Measurements from ENCODE around the gene EPHB4. TPM values are rescaled to one million over a fixed set of nuclear protein-coding genes. Genes with fewer than 3 reads are reported as not detected.

EPHB4 gene
- total RNA-seq = 144 TPM

- TF ChIP-seq, protein P1, sequence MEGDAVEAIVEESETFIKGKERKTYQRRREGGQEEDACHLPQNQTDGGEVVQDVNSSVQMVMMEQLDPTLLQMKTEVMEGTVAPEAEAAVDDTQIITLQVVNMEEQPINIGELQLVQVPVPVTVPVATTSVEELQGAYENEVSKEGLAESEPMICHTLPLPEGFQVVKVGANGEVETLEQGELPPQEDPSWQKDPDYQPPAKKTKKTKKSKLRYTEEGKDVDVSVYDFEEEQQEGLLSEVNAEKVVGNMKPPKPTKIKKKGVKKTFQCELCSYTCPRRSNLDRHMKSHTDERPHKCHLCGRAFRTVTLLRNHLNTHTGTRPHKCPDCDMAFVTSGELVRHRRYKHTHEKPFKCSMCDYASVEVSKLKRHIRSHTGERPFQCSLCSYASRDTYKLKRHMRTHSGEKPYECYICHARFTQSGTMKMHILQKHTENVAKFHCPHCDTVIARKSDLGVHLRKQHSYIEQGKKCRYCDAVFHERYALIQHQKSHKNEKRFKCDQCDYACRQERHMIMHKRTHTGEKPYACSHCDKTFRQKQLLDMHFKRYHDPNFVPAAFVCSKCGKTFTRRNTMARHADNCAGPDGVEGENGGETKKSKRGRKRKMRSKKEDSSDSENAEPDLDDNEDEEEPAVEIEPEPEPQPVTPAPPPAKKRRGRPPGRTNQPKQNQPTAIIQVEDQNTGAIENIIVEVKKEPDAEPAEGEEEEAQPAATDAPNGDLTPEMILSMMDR (IDR thresholded peaks at IDR 0.05) = no peak
- peak within 1 kb of the TSS; percentile 71 to 78 for H3K4me3 ChIP-seq
- no peaks in the 10 kb centered on the region for H3K9me3 ChIP-seq
- peaks cover 0 to 4% of the 10 kb centered on the region in 2 donors for H3K36me3 ChIP-seq
- intact Hi-C loops (cut with DNase I) = no loop called here
- H3K27me3 ChIP-seq = peaks cover 5% of the 10 kb centered on the region
- peaks cover 0 to 3% of the 10 kb centered on the region in 2 donors for H3K4me1 ChIP-seq
- H3K27ac ChIP-seq = no peak within 1 kb of the TSS
- DNase-seq (ENCODE audit: low spot score in 2 of 2) = no peak
These were observed at the start of gene EPHB4 for GRCh38 chr7:100827330-100828226. EPHB4 (minus strand) TSS chr7:100827523; CDS start chr7:100827030, 493 bp downstream.

- TF ChIP-seq, protein P1 (IDR thresholded peaks at IDR 0.05) = no peak
- Histone ChIP-seq H3K27ac (peak overlapping the region; percentile 88 to 98), H3K27me3 (no peaks in the 10 kb centered on the region), H3K9me3 (no peaks in the 10 kb centered on the region), H3K4me1 (peaks cover 13 to 33% of the 10 kb centered on the region in 2 donors), H3K4me3 (peak overlapping the region; percentile 91 to 98), H3K36me3 (peaks cover 33 to 53% of the 10 kb centered on the region in 2 donors)
- intact Hi-C loops (cut with DNase I) = loop anchor here (1.0 kb wide), 1 partner anchor 14 kb away; the partner anchor contains the start of gene UFSP1
- DNase-seq (ENCODE audit: low spot score in 2 of 2) = no peak
These were observed 48.0 kb upstream of the EPHB4 start for GRCh38 chr7:100875356-100875751.

DNA sequence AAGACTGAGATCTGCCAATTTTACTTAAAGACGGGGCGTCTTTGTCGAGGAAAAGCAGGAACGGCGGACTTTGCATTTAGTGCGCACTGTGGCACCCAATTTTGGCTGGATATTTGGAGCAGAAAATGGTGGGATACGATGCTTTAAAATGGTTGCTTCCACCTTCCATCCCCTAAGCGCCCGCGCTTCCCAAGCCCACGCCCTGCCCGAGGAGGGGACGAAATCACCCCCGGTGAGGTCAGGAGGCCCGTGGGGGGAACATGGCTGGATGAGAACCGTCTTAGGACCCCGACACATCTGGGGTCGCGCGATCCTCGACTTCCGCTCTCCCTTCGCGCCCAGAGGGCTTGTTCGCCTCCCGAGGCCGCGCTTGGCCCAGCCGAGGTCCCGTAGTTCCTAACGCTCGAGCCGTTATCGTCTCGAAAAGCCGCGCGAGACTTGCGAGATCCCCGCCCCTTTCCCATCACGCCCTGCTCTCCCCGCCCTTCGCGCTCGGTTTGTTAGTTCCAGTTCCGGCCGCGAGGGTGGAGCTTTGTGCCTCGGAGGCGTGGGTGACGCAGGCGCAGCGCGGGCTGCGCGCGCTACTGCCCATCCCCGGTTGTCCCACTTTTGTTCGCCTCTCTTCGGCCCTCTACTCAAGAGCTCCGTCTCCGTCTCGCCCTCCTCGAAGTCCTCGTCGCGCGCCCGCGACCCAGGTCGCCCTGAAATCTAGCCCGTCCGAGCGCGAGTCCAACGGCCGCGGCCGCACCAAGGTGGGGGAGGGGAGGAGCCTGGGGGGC is 47.4 kb upstream of the EPHB4 start, which contains the start of gene SRRT:
Gene SRRT, plus strand, starts transcription at position 527 of the 779 bp plus-strand sequence. CDS start 488 bp downstream, outside the sequence.
- intact Hi-C loops (cut with DNase I) = loop anchor here (1.0 kb wide), 1 partner anchor 15 kb away; the partner anchor contains the start of gene UFSP1
- H3K4me1 ChIP-seq = peaks cover 13 to 33% of the 10 kb centered on the region in 2 donors

GRCh38 chr7:100874300-100874576 is 46.9 kb upstream of the EPHB4 start:
- Histone ChIP-seq H3K4me1 (peaks cover 13 to 33% of the 10 kb centered on the region in 2 donors), H3K4me3 (peak overlapping the region; percentile 91 to 98), H3K27ac (peak overlapping the region; percentile 88 to 98), H3K9me3 (no peaks in the 10 kb centered on the region), H3K36me3 (peaks cover 35 to 48% of the 10 kb centered on the region in 2 donors), H3K27me3 (no peaks in the 10 kb centered on the region)
- intact Hi-C loops (cut with DNase I) = no loop called here
- DNase-seq (ENCODE audit: low spot score in 2 of 2) = no peak
- TF ChIP-seq, protein P1 (IDR thresholded peaks at IDR 0.05) = no peak

More for the DNA sequence above, 47.4 kb upstream of the EPHB4 start, which contains the start of gene SRRT:
- TF ChIP-seq, protein P1 (IDR thresholded peaks at IDR 0.05) = peak in 2 of 3 experiments; percentile 41 to 82
- peak; percentile 88 to 99 for DNase-seq (ENCODE audit: low spot score in 2 of 2)
- Histone ChIP-seq H3K4me3 (peak within 1 kb of the TSS; percentile 91 to 98), H3K27me3 (no peaks in the 10 kb centered on the region), H3K9me3 (no peaks in the 10 kb centered on the region), H3K27ac (peak within 1 kb of the TSS; percentile 88 to 98), H3K36me3 (peaks cover 35 to 53% of the 10 kb centered on the region in 2 donors)

GRCh38 chr7:100873599-100874299 is 46.4 kb upstream of the EPHB4 start:
- H3K4me1 ChIP-seq = peaks cover 18 to 38% of the 10 kb centered on the region in 2 donors
- TF ChIP-seq, protein P1 (IDR thresholded peaks at IDR 0.05) = no peak
- peak overlapping the region; percentile 91 to 98 for H3K4me3 ChIP-seq
- peak overlapping the region; percentile 88 to 98 for H3K27ac ChIP-seq
- no peaks in the 10 kb centered on the region for H3K9me3 ChIP-seq
- no peaks in the 10 kb centered on the region for H3K27me3 ChIP-seq
- H3K36me3 ChIP-seq = peaks cover 35 to 43% of the 10 kb centered on the region in 2 donors
- intact Hi-C loops (cut with DNase I) = no loop called here
- no peak for DNase-seq (ENCODE audit: low spot score in 2 of 2)
